HUES6 (cell line): Measurements from ENCODE around the gene MMP14.
"Not testable (repeated sequence)": the region's sequence is repeated elsewhere in the genome, so short reads cannot be mapped to it uniquely, and the experiment has no call there.

Source experiments
- H3K27ac ChIP-seq: 2 replicates; pipeline ENCODE4 v1.7.0; 2013; ENCODE audit warnings: low read depth, mild to moderate bottlenecking, low read length, inconsistent platforms
- H3K27me3 ChIP-seq: 2 replicates; pipeline ENCODE4 v1.6.1; 2013; ENCODE audit warnings: low read length; ENCODE audit not compliant: control insufficient read depth, insufficient read depth
- H3K36me3 ChIP-seq: 2 replicates; pipeline ENCODE4 v1.6.1; 2013; ENCODE audit warnings: low read length; ENCODE audit not compliant: control insufficient read depth, insufficient read depth
- H3K4me1 ChIP-seq: 2 replicates; pipeline ENCODE4 v1.6.1; 2013; ENCODE audit warnings: low read length; ENCODE audit not compliant: control insufficient read depth, insufficient read depth
- H3K4me3 ChIP-seq: 2 replicates; pipeline ENCODE4 v1.5.1; 2013; ENCODE audit warnings: low read depth, low read length
- H3K9ac ChIP-seq: one replicate; pipeline ENCODE4 v1.6.1; 2013; ENCODE audit warnings: mild to moderate bottlenecking, low read length
- H3K9me3 ChIP-seq: 2 replicates; pipeline ENCODE4 v1.6.1; 2013; ENCODE audit warnings: low read depth, low read length; ENCODE audit not compliant: control insufficient read depth, insufficient read depth

MMP14 gene

DNA sequence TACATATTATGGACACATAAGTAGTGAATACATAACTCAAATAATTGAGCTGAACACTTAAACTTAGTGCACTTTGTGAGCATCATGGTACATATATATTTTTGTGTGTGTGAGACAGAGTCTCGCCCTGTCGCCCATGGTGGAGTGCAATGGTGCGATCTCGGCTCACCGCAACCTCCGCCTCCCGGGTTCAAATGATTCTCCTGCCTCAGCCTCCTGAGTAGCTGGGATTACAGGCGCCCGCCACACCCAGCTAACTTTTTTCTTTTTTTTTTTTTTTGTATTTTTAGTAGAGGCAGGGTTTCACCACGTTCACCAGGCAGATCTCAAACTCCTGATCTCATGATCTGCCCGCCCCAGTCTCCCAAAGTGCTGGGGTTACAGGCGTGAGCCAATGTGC lies 15.8 kb downstream of the MMP14 start:
- not testable (repeated sequence) for H3K9me3 ChIP-seq, H3K27ac ChIP-seq, H3K9ac ChIP-seq, H3K36me3 ChIP-seq, H3K27me3 ChIP-seq, H3K4me3 ChIP-seq
- H3K4me1 ChIP-seq, result peaks cover 29% of the 10 kb centered on the region

DNA sequence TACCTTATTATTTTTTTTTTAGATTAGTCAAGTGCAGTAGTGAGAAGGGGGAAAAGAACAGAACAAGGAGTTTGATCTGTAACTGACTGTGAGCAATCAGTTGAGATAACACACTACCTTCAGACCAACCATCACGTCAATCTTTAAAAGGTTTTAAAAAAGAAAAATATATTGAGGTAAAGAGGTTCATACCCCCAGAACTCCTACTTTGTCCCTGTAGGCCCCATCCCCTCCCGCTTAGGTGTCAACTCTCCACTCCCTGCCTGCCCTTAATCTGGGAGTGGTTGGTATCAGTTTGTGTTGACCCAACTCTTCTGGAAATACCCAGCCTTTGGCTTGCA lies 16.2 kb downstream of the MMP14 start:
- peaks cover 29% of the 10 kb centered on the region for H3K4me1 ChIP-seq
- H3K9ac ChIP-seq, result no peak overlapping the region
- H3K27ac ChIP-seq, result no peak overlapping the region
- no peaks in the 10 kb centered on the region for H3K36me3 ChIP-seq
- no peak overlapping the region for H3K4me3 ChIP-seq
- H3K27me3 ChIP-seq, result no peaks in the 10 kb centered on the region
- H3K9me3 ChIP-seq, result peaks cover 3% of the 10 kb centered on the region; the same call in 1 of the 2 replicates

DNA sequence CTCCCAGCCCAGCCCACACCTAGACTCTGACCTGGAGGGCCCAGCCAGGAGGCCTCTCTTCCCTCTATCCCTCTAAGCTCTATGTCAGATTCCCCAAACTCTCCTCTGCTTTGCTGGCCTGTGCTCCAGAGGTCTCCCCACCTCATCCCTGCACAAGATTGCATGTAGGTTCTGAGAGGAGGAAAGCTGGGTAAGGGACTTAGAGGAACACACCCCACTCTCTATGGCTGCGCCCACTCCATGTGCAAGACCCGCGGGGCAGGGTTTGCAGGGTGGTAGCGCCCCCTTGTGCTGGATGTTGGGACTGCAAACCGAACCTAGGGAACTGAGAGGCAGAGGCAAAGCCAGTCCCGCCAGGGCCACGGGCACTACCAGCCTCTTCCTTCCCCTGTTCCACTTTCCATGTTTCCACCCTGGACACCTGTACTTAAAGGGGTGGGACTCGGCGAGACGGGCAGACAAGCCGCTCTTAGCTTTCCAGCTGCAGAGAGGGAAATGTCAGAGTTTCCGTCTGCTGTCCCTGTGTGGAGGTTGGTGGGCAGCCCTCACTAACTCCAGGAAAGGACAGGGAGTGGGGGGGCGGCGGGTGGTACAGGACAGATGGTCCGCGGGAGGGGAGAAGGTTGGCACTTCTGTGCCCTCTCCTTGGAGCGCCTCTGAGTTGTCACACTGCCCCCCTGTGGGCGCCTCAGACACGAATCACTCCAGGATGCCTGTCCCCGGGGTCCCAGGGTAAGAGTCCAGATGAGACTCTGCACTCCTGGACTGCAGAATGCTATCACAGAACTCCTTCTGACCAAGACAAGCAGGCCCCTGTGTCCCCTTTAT lies 16.8 kb downstream of the MMP14 start:
- peak overlapping the region; percentile 60 for H3K4me3 ChIP-seq
- no peak overlapping the region for H3K27ac ChIP-seq
- H3K27me3 ChIP-seq, result no peaks in the 10 kb centered on the region

DNA sequence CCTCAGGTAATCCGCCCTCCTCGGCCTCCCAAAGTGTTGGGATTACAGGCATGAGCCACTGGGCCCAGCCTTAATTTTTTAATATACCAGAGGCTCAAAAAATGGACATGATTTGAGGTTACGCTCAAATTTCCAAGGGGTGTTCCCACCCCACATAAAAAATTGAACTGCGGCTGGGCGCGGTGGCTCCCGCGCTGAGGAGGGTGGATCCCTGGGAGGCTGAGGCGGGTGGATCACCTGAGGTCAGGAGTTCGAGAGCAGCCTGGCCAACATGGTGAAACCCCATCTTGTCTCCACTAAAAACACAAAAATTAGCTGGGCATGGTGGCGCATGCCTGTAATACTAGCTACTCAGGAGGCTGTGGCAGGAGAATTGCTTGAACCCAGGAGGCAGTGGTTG lies 17.9 kb downstream of the MMP14 start:
- not testable (repeated sequence) for H3K9ac ChIP-seq, H3K9me3 ChIP-seq, H3K27me3 ChIP-seq, H3K4me3 ChIP-seq, H3K36me3 ChIP-seq, H3K27ac ChIP-seq
- peaks cover 12% of the 10 kb centered on the region for H3K4me1 ChIP-seq

More for the DNA sequence above, 16.8 kb downstream of the MMP14 start:
- peaks cover 3% of the 10 kb centered on the region; the same call in 1 of the 2 replicates for H3K9me3 ChIP-seq
- H3K4me1 ChIP-seq, result peaks cover 23% of the 10 kb centered on the region
- H3K9ac ChIP-seq, result peak overlapping the region; percentile 70
- H3K36me3 ChIP-seq, result no peaks in the 10 kb centered on the region

- H3K36me3 ChIP-seq, result no peaks in the 10 kb centered on the region
- H3K4me3 ChIP-seq, result no peak overlapping the region
- H3K27me3 ChIP-seq, result no peaks in the 10 kb centered on the region
- H3K4me1 ChIP-seq, result peaks cover 10% of the 10 kb centered on the region
- H3K9me3 ChIP-seq, result peaks cover 3% of the 10 kb centered on the region; the same call in 1 of the 2 replicates
- H3K27ac ChIP-seq, result no peak overlapping the region
- H3K9ac ChIP-seq, result no peak overlapping the region
Measured at GRCh38 chr14:22854963-22855724, 18.8 kb downstream of the MMP14 start.

GRCh38 chr14:22856428-22856827 lies 20.0 kb downstream of the MMP14 start:
- H3K9me3 ChIP-seq, result peaks cover 3% of the 10 kb centered on the region; the same call in 1 of the 2 replicates
- H3K4me3 ChIP-seq, result no peak overlapping the region
- H3K9ac ChIP-seq, result no peak overlapping the region
- H3K27me3 ChIP-seq, result no peaks in the 10 kb centered on the region
- peaks cover 5% of the 10 kb centered on the region for H3K4me1 ChIP-seq
- H3K36me3 ChIP-seq, result no peaks in the 10 kb centered on the region
- no peak overlapping the region for H3K27ac ChIP-seq

- not testable (repeated sequence) for H3K36me3 ChIP-seq, H3K4me1 ChIP-seq, H3K27me3 ChIP-seq, H3K9me3 ChIP-seq, H3K27ac ChIP-seq, H3K9ac ChIP-seq, H3K4me3 ChIP-seq
Measured at GRCh38 chr14:22860377-22860776, 24.0 kb downstream of the MMP14 start.

GRCh38 chr14:22861651-22862050 lies 25.3 kb downstream of the MMP14 start:
- no peaks in the 10 kb centered on the region for H3K4me1 ChIP-seq
- no peak overlapping the region for H3K9ac ChIP-seq
- H3K27me3 ChIP-seq, result no peaks in the 10 kb centered on the region
- no peaks in the 10 kb centered on the region for H3K36me3 ChIP-seq
- H3K9me3 ChIP-seq, result peaks cover 3% of the 10 kb centered on the region; the same call in 1 of the 2 replicates
- no peak overlapping the region for H3K4me3 ChIP-seq
- no peak overlapping the region for H3K27ac ChIP-seq

DNA sequence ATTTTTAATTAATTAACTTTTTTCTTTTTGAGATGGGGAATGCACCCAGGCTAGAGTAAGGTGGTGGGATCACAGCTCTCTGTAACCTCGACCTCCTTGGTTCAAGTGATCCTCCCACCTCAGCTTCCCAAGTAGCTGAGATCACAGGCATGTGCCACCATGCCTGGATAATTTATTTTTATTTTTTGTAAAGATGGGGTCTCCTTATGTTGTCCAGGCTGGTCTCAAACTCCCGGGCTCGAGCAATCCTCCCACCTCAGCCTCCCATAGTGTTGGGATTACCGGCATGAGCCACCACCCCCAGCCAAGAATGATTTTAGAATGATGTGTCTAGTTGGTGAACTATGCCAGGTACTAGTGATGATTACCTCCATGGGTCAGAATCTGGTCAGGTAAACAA lies 28.6 kb downstream of the MMP14 start:
- no peak overlapping the region for H3K27ac ChIP-seq
- no peak overlapping the region for H3K4me3 ChIP-seq
- H3K9ac ChIP-seq, result no peak overlapping the region
- no peaks in the 10 kb centered on the region for H3K27me3 ChIP-seq
- H3K36me3 ChIP-seq, result no peaks in the 10 kb centered on the region
- no peaks in the 10 kb centered on the region for H3K9me3 ChIP-seq
- H3K4me1 ChIP-seq, result no peaks in the 10 kb centered on the region

- Histone ChIP-seq H3K27ac (no peak overlapping the region), H3K4me1 (peaks cover 6% of the 10 kb centered on the region), H3K27me3 (no peaks in the 10 kb centered on the region)
Measured at GRCh38 chr14:22865424-22866405, 29.3 kb downstream of the MMP14 start.

More at GRCh38 chr14:22865424-22866405, 29.3 kb downstream of the MMP14 start:
- Histone ChIP-seq H3K36me3 (no peaks in the 10 kb centered on the region), H3K9me3 (no peaks in the 10 kb centered on the region), H3K4me3 (no peak overlapping the region), H3K9ac (no peak overlapping the region)
